ENCODE measurements around the gene TRIM17.

- TF ChIP-seq CTCF (IDR thresholded peaks at IDR 0.05): no peak
- TF ChIP-seq POLR2A (IDR thresholded peaks at IDR 0.05): no peak
These were observed 20.8 kb upstream of the TRIM17 start for GRCh38 chr1:228437424-228437962.

Data from vagina (tissue), 2 donors.